Karpas-422 (cell line): Measurements from ENCODE around the gene GID8. TPM values are rescaled to one million over a fixed set of nuclear protein-coding genes. Genes with fewer than 3 reads are reported as not detected.

Experiments used
- DNase-seq: peaks from one replicate; pipeline ENCODE4 v3.0.0-alpha.2; 2015
- H2AFZ ChIP-seq: fragments of 200-600 bp; sonication (generic); 2 replicates; pipeline ENCODE4 v1.6.1; 2014; ENCODE audit warnings: antibody characterized with exemption, low read length, mixed read lengths
- H3K27ac ChIP-seq: fragments of 200-600 bp; sonication (generic); 2 replicates; pipeline ENCODE4 v1.5.1; 2014; ENCODE audit warnings: mild to moderate bottlenecking, low read length, moderate library complexity
- H3K27me3 ChIP-seq: fragments of 200-600 bp; sonication (generic); 2 replicates; pipeline ENCODE4 v1.6.1; 2014; ENCODE audit warnings: low read length, mixed read lengths
- H3K36me3 ChIP-seq: fragments of 200-600 bp; sonication (generic); 2 replicates; pipeline ENCODE4 v1.6.1; 2014; ENCODE audit warnings: low read length, mixed read lengths; ENCODE audit not compliant: insufficient read depth
- H3K4me1 ChIP-seq: fragments of 200-600 bp; sonication (generic); 2 replicates; pipeline ENCODE4 v1.6.1; 2014; ENCODE audit warnings: mild to moderate bottlenecking, low read length, mixed read lengths
- H3K4me2 ChIP-seq: fragments of 200-600 bp; sonication (generic); 2 replicates; pipeline ENCODE4 v1.6.1; 2014; ENCODE audit warnings: low read length, low read depth, mild to moderate bottlenecking; ENCODE audit not compliant: poor library complexity, severe bottlenecking
- H3K4me3 ChIP-seq: fragments of 200-600 bp; sonication (generic); 2 replicates; pipeline ENCODE4 v1.5.1; 2014; ENCODE audit warnings: mild to moderate bottlenecking, antibody characterized with exemption, low read length, mixed read lengths
- H3K79me2 ChIP-seq: fragments of 200-600 bp; sonication (generic); 2 replicates; pipeline ENCODE4 v1.6.1; 2014; ENCODE audit warnings: mild to moderate bottlenecking, low read length, mixed read lengths
- H3K9ac ChIP-seq: fragments of 200-600 bp; sonication (generic); 2 replicates; pipeline ENCODE4 v1.6.0; 2014; ENCODE audit warnings: low read length
- H3K9me2 ChIP-seq: fragments of 200-600 bp; sonication (generic), shearing (Covaris generic); replicated peaks from 2 replicates; pipeline ENCODE4 v1.6.0; 2014; ENCODE audit warnings: mild to moderate bottlenecking, low read length, moderate library complexity; ENCODE audit not compliant: insufficient read depth
- H3K9me3 ChIP-seq: fragments of 300-700, 200-600 bp; sonication (generic); 2 replicates; pipeline ENCODE4 v1.6.1; 2014; ENCODE audit warnings: low read length, mixed read lengths
- H4K20me1 ChIP-seq: fragments of 200-600 bp; sonication (generic); 2 replicates; pipeline ENCODE4 v1.6.1; 2014; ENCODE audit warnings: mild to moderate bottlenecking, antibody characterized with exemption, low read length, low read depth; ENCODE audit not compliant: insufficient read depth
- total RNA-seq: library from RNA; depleted of rRNA; stranded (reverse); fragments of >200 nt; shearing (Covaris generic); gene quantifications from 2 replicates; pipeline ENCODE4 v1.2.3, GENCODE V29; 2014; ENCODE audit warnings: low replicate concordance; rRNA removed

GID8 gene
- 31.3 and 48.2 TPM in 2 replicates for total RNA-seq

DNA sequence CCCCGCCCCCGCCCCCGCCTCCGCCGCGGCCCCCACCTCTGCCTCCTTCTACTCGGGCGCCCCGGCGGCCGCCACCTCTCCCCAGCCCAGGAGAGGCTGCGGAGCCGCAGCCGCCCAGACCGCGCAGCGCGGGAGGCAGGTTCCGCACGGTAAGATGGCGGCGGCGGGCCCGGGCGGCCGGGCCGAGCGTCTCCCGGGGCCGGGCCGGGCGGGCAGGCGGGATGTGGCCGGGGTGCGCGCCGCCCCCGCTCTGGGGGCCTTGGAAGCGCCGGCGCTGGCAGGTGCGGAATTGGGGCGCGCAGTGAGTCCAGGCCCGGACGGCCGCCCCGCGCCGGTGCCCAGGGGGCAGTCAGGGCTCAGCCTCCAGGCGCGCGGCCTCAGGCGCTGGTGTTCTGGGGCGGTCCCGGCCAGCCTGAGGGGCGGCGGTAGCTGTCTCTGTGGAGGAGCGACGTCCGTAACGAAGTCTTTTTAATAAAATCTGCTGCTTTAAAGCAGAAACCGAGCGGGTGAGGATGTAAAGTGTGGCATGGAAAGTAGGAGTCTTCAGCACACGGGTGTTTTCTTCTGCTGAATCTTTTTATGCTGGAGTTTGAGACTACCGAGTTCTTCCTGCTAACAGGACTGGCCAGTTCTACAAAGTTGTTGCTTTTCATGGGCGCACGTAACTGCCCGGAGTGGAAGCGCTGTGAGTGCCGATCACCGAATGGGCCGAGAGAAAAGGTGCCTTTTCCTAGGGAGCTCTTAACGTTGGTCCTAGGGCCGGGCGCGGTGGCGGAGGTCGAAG, at the start of gene GID8:
Gene GID8, plus strand, starts transcription at position 43 of the 784 bp plus-strand sequence. CDS start 3,356 bp downstream, outside the sequence.
- Histone ChIP-seq H3K36me3 (peaks cover 33% of the 10 kb centered on the region; the same call in 1 of the 2 replicates), H3K9me2 (no peaks in the 10 kb centered on the region), H3K9ac (peak within 1 kb of the TSS; percentile 97), H3K27me3 (no peaks in the 10 kb centered on the region), H2AFZ (peak within 1 kb of the TSS; percentile 72; the same call in 1 of the 2 replicates), H3K4me1 (peaks cover 48% of the 10 kb centered on the region), H4K20me1 (peaks cover 18% of the 10 kb centered on the region; the same call in 1 of the 2 replicates), H3K4me3 (peak within 1 kb of the TSS; percentile 96), H3K79me2 (peaks cover 95% of the 10 kb centered on the region), H3K9me3 (no peaks in the 10 kb centered on the region), H3K27ac (peak within 1 kb of the TSS; percentile 77), H3K4me2 (peak within 1 kb of the TSS; percentile 85)
- peak; percentile 74 for DNase-seq

DNA sequence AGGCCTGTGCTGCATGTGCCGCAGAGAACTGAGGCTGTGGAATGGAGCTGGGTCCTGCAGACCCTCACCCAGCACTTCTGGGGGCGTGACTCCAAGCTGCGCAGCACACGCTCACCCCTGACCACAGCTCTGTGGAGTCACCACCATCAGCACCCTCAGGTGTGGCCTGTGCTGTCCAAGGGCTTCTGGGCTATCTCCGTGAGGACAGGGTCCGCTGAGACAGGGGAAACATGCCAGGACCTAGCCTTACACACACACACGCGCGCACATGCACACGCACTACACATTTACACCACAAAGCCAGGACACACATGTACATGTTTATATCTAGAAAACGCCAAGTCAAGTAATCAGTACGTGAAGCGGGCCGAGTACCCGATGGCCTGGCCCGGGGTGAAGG, 49.5 kb upstream of the GID8 start:
- Histone ChIP-seq H3K27ac (no peak overlapping the region), H3K79me2 (no peaks in the 10 kb centered on the region), H3K4me1 (no peaks in the 10 kb centered on the region), H3K9me3 (no peaks in the 10 kb centered on the region), H3K4me3 (no peak overlapping the region), H2AFZ (no peak overlapping the region), H3K36me3 (peaks cover 51% of the 10 kb centered on the region; the same call in 1 of the 2 replicates), H3K4me2 (no peak overlapping the region), H3K9ac (no peak overlapping the region), H3K9me2 (no peaks in the 10 kb centered on the region), H3K27me3 (no peaks in the 10 kb centered on the region), H4K20me1 (no peaks in the 10 kb centered on the region)
- no peak for DNase-seq

DNA sequence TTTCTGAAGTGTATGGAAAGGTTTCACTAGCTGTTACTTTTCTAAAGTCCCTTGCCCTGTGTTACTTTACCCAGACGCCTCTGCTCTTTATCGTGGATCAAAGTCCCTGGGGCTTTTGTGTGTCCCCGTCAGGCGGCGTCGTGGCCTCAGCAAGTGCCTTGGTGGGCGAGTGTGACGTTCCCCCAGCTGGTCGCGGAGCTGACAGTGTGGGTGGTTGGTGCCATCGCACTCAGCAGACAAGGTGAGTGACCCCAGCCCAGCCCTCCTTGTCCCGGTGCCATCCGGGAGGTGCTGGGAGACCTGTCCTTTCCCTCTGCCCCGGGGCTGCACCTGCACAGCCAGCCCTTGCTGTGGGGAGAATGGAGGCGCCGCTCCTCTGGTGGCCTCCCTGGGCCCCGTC, 49.0 kb upstream of the GID8 start:
- no peaks in the 10 kb centered on the region for H3K4me1 ChIP-seq
- H3K79me2 ChIP-seq = no peaks in the 10 kb centered on the region
- H4K20me1 ChIP-seq = no peaks in the 10 kb centered on the region
- no peaks in the 10 kb centered on the region for H3K27me3 ChIP-seq
- H3K9ac ChIP-seq = no peak overlapping the region
- no peak overlapping the region for H3K4me2 ChIP-seq
- no peaks in the 10 kb centered on the region for H3K9me2 ChIP-seq
- H3K4me3 ChIP-seq = no peak overlapping the region
- H3K36me3 ChIP-seq = peaks cover 55% of the 10 kb centered on the region; the same call in 1 of the 2 replicates
- no peak overlapping the region for H2AFZ ChIP-seq
- H3K9me3 ChIP-seq = no peaks in the 10 kb centered on the region
- H3K27ac ChIP-seq = no peak overlapping the region
- no peak for DNase-seq

DNA sequence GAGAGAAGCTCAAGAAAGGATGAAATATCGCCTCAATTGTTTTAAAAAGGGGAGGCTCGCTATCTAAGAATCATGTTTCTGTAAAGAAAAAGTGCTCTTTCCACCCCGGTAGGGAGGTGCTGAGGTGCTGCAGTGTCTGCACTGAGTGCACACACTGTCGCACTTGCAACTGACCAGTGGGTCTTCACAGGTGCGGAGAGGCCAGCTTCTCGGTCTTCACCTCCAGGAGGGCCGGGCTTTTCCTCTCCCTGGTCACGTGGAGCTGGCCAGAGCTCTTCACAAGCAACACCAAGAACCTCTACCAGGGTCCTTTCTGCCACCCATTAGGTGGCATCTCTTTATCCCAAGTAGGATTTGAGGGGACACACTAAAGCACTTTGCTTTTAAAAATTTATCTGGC, 48.5 kb upstream of the GID8 start:
- no peak overlapping the region for H3K27ac ChIP-seq
- H2AFZ ChIP-seq = no peak overlapping the region
- no peak overlapping the region for H3K9ac ChIP-seq
- H3K79me2 ChIP-seq = no peaks in the 10 kb centered on the region
- no peak overlapping the region for H3K4me2 ChIP-seq
- H3K27me3 ChIP-seq = no peaks in the 10 kb centered on the region
- H3K36me3 ChIP-seq = peaks cover 58% of the 10 kb centered on the region; the same call in 1 of the 2 replicates
- no peak overlapping the region for H3K4me3 ChIP-seq
- H4K20me1 ChIP-seq = no peaks in the 10 kb centered on the region
- H3K9me3 ChIP-seq = no peaks in the 10 kb centered on the region
- H3K4me1 ChIP-seq = no peaks in the 10 kb centered on the region
- no peaks in the 10 kb centered on the region for H3K9me2 ChIP-seq
- DNase-seq = no peak

DNA sequence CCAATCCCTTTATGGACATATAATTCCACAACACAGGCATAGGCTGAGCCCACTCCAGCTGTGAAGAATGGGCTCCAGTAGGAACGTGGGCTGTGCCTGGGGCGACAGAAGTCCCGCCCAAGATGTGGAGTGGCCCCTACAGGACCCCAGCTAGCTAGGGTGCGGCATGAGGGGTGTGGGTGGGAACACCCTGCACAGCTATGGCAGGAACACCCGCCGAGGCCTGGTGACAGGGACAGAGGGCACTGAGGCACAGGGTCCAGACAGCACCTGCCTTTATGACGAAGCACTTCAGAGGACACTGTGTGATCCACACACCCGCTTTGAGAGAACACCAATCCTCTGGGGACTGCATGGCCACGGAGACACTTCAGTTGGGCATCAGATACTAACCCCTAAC, 48.1 kb upstream of the GID8 start:
- Histone ChIP-seq H3K36me3 (peaks cover 62% of the 10 kb centered on the region; the same call in 1 of the 2 replicates), H4K20me1 (no peaks in the 10 kb centered on the region), H3K4me1 (no peaks in the 10 kb centered on the region), H3K9me3 (no peaks in the 10 kb centered on the region), H3K27me3 (no peaks in the 10 kb centered on the region), H3K4me2 (no peak overlapping the region), H3K9ac (no peak overlapping the region), H3K27ac (no peak overlapping the region), H3K4me3 (no peak overlapping the region), H2AFZ (no peak overlapping the region), H3K79me2 (no peaks in the 10 kb centered on the region), H3K9me2 (no peaks in the 10 kb centered on the region)
- DNase-seq = no peak

DNA sequence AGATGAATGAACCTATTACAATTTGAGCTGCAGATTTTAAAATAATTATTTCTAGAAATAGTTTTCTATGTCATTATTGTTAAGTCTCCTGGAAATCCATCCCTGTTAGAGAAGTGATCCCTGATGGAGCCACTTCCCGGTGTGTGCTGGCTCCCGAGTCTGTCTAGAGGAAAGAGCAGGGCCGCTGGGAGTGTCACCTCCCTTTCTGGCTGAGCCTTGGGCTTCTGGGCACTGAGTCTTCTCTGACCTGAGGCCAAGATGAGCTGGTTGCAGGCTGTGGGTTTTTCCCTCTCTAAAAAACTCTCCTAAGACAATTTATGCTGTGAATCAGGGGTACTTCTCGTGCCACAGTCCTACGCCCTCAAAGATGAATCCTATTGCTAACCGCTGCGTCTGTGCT, 47.5 kb upstream of the GID8 start:
- Histone ChIP-seq H2AFZ (no peak overlapping the region), H3K9me3 (no peaks in the 10 kb centered on the region), H3K27me3 (no peaks in the 10 kb centered on the region), H3K4me3 (no peak overlapping the region), H4K20me1 (no peaks in the 10 kb centered on the region), H3K27ac (no peak overlapping the region), H3K4me2 (no peak overlapping the region), H3K4me1 (no peaks in the 10 kb centered on the region), H3K9me2 (no peaks in the 10 kb centered on the region), H3K9ac (no peak overlapping the region), H3K36me3 (peaks cover 68% of the 10 kb centered on the region; the same call in 1 of the 2 replicates), H3K79me2 (no peaks in the 10 kb centered on the region)
- no peak for DNase-seq

DNA sequence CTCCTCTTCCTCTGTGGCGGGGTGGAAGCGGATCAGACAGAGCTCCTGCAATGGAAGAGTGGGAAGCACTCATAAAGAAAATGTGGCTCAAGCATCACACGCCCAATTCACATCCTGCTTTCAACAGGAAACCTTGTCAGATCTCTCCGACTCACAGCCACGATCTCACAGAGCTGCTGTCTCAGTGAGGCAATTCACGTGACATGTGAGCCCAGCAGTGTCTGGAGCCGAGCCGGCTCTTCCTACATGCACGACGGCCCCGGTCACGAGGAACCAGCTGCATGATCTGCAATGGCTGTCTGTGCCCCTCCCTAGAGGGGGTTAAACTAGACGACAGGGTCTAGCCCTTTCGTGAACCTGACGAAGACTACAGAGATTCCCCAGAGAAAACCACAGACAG, 46.8 kb upstream of the GID8 start:
- Histone ChIP-seq H3K4me2 (no peak overlapping the region), H3K9me3 (no peaks in the 10 kb centered on the region), H4K20me1 (no peaks in the 10 kb centered on the region), H3K36me3 (peaks cover 72% of the 10 kb centered on the region; the same call in 1 of the 2 replicates), H3K4me3 (no peak overlapping the region), H3K9ac (no peak overlapping the region), H3K9me2 (no peaks in the 10 kb centered on the region), H3K27me3 (no peaks in the 10 kb centered on the region), H2AFZ (no peak overlapping the region), H3K4me1 (no peaks in the 10 kb centered on the region), H3K27ac (no peak overlapping the region), H3K79me2 (no peaks in the 10 kb centered on the region)
- no peak for DNase-seq

DNA sequence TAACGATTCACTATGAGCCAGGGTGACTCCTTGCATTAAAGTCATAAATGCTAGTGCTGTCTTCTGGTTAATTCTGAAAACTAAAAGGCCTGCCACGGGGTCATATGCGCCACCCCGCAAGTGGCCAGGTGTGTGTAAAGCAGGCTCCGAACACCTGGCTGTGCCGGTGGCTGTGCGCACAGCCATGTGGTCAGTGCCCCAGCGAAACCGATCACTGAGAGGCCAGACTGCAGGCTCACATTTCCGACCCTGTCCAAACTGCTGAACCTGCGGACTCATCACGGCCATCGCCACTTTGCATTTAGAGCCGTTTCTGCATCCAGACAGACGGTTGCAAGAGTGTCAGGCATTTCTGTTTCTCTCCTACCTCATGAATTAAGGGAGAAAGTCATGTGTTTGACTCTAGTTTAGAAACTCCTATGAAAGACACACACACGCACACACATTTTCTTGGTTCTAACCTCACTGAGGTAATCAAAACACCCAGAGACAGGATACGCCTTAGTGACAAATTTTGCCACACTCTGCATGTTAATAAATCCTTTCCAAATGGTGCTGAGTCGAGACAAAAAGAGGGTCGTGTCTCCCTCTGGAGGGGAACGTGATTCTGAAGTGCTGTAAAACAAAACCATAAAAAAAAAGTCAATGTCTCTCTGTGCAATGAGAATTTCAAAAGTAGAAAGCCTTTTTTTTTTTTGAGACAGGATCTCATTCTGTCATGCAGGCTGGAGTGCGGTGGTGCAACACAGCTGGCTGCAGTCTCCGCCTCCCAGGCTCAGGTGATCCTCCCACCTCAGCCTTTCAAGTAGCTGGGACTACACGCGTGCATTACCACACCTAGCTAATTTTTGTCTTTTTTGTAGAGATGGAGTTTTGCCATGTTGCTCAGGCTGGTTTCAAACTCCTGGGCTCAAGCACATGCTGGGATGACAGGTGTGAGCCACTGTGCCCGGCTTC, 45.3 kb upstream of the GID8 start:
- no peaks in the 10 kb centered on the region for H4K20me1 ChIP-seq
- H3K4me2 ChIP-seq = no peak overlapping the region
- no peaks in the 10 kb centered on the region for H3K9me2 ChIP-seq
- no peak overlapping the region for H3K9ac ChIP-seq
- no peak overlapping the region for H2AFZ ChIP-seq
- H3K4me3 ChIP-seq = no peak overlapping the region
- no peaks in the 10 kb centered on the region for H3K9me3 ChIP-seq
- no peaks in the 10 kb centered on the region for H3K79me2 ChIP-seq
- no peaks in the 10 kb centered on the region for H3K27me3 ChIP-seq
- no peaks in the 10 kb centered on the region for H3K4me1 ChIP-seq
- peaks cover 73% of the 10 kb centered on the region; the same call in 1 of the 2 replicates for H3K36me3 ChIP-seq
- no peak overlapping the region for H3K27ac ChIP-seq
- no peak for DNase-seq
